ENCODE results near the gene SLC4A8.
A peak's percentile ranks its signal among the peaks of the same experiment; 100 is the strongest.

SLC4A8 gene

DNA sequence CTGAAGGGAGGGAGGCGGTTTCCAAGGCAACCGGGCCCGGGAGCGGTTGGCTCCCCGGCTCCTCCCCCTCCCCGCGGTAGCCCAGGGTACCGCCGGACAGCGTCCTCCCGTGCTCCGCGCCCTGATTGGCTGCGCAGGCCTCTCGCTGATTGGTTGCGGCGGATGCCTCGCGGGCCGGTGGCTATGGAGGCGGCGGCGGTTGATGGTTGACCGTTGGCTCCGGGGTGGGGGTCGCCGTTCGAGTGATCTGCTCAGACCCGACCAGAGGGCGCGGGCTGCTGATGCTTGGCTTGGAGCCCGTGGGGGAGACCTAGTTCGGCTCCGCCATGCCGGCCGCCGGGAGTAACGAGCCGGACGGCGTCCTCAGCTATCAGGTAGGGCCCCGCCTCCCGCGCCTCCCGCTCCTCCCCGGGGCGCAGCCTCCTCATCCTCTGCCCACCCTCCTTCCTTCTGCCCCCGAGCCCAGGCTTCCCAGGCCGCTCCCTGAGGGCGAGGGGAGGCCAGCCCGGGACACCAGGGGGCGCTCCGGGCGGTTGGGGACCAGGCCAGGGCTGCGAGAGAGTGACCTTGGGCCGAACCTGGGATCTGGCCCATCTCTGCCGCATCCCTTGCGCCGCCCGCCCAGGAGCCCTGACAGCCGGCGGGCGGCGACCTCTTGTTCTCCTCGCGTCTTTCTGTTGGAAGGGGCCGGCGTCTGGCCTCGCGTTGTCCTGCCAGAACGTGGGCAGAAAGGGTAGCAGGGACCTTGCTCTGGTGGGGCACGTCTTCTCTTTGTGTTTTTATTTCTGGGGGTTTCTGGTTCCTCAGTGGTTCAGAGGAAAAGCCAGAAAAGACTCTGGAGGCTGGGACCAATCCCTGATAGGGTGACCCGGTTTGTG is at the start of gene SLC4A8:
Gene SLC4A8, plus strand, starts transcription at position 170 of the 878 bp plus-strand sequence. Its CDS starts 157 bp downstream, at position 327.
- H3K4me3 ChIP-seq (ENCODE audit: low read depth in 1 of 2, low read length in 2 of 2), result peak within 1 kb of the TSS; percentile 26 to 72
- H3K27ac ChIP-seq (ENCODE audit: low read length), result no peak within 1 kb of the TSS
- H3K36me3 ChIP-seq (ENCODE audit: control insufficient read depth in 1 of 2, insufficient read depth in 2 of 2, low read length in 2 of 2), result no peaks in the 10 kb centered on the region
- H3K4me1 ChIP-seq (ENCODE audit: control insufficient read depth in 1 of 2, insufficient read depth in 2 of 2, low read length in 2 of 2), result peaks cover 0 to 7% of the 10 kb centered on the region in 2 donors
- no peaks in the 10 kb centered on the region for H3K27me3 ChIP-seq (ENCODE audit: low read depth, low read length)
- H3K9me3 ChIP-seq (ENCODE audit: control insufficient read depth in 1 of 2, low read length in 2 of 2), result no peaks in the 10 kb centered on the region

DNA sequence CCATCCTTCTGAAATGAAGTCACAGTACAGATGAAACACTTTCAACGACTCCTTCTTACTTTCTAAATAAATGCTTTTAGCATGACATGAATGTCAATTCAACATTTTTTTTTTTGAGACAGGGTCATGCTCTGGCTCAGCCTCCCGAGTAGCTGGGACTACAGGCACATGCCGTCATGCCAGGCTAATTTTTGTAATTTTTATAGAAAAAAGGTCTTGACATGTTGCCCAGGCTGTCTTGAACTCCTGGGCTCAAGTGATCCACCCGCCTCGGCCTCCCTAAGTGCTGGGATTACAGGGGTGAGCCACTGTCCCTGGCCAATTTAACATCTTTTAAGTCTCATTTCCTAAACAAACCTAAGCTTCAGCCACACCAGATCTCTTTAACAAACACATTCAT is 49.8 kb upstream of the SLC4A8 start:
- no peaks in the 10 kb centered on the region for H3K27me3 ChIP-seq (ENCODE audit: low read depth, low read length)
- H3K4me3 ChIP-seq (ENCODE audit: low read depth in 1 of 2, low read length in 2 of 2), result no peak overlapping the region
- H3K36me3 ChIP-seq (ENCODE audit: control insufficient read depth in 1 of 2, insufficient read depth in 2 of 2, low read length in 2 of 2), result peaks cover 0 to 7% of the 10 kb centered on the region in 2 donors
- H3K27ac ChIP-seq (ENCODE audit: low read length), result no peak overlapping the region
- H3K4me1 ChIP-seq (ENCODE audit: control insufficient read depth in 1 of 2, insufficient read depth in 2 of 2, low read length in 2 of 2), result no peaks in the 10 kb centered on the region
- H3K9me3 ChIP-seq (ENCODE audit: control insufficient read depth in 1 of 2, low read length in 2 of 2), result no peaks in the 10 kb centered on the region

DNA sequence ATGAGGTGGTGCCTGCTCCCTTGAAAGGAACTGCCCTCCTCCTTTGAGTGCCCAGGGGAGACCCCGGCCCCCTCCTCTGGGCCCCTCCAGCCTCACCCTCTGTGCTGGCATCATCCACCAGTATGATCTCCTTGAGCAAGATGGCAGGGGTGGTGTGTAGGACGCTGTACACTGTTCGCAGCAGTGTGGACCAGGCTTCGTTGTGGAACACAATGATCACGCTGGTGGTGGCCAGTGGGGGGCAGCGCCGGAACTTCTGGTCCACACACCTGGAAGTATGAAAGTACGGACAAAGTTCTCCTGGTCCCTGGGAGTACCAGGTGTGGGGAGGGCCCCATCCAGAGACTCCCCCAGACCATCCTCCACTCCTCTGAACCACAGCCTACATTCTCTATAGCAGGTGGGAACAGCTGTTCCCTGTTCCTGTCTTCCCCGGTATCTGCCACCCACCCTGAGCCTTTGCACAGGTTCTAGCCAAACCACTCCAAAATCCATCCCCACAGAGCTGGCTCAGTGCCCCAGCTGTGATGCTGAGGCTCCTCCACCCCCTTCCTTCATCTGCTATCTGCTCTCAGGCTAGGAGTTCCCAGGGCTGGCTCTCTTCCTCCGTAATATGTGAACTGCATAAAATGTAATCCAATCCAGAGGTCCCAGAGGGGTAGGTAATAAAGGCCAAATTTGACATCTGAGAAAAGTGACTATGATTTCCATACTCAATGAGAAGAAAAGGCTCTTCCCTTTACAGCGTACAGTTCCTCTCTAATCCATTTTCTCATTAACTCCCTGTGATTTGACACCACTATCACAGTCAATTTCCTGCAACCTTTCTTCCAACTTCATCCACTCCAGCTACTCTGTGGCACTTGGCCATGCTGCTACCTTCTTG is 47.3 kb upstream of the SLC4A8 start:
- H3K9me3 ChIP-seq (ENCODE audit: control insufficient read depth in 1 of 2, low read length in 2 of 2), result no peaks in the 10 kb centered on the region
- H3K27me3 ChIP-seq (ENCODE audit: low read depth, low read length), result no peaks in the 10 kb centered on the region
- no peak overlapping the region for H3K27ac ChIP-seq (ENCODE audit: low read length)
- peaks cover 0 to 7% of the 10 kb centered on the region in 2 donors for H3K36me3 ChIP-seq (ENCODE audit: control insufficient read depth in 1 of 2, insufficient read depth in 2 of 2, low read length in 2 of 2)
- H3K4me3 ChIP-seq (ENCODE audit: low read depth in 1 of 2, low read length in 2 of 2), result no peak overlapping the region
- H3K4me1 ChIP-seq (ENCODE audit: control insufficient read depth in 1 of 2, insufficient read depth in 2 of 2, low read length in 2 of 2), result no peaks in the 10 kb centered on the region

DNA sequence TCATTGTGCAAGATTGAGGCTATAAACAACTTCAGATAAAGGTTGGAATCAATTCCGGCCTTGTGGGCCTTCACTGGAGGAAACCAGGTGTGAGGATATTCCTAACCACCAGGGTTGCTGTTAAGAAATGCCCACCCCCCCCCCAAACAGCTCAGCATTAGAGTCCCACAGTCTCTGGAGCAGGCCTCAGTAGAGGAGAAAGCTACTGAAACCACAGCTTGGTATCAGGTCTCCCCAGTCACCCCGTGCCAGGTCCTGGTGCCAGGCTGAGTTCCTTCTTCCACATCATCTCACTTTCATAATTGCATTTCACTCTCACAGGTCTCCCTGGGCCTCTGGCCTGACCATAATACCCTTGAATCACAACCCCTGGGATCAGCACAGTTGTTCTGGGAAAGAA is 45.9 kb upstream of the SLC4A8 start:
- peaks cover 0 to 7% of the 10 kb centered on the region in 2 donors for H3K36me3 ChIP-seq (ENCODE audit: control insufficient read depth in 1 of 2, insufficient read depth in 2 of 2, low read length in 2 of 2)
- H3K27ac ChIP-seq (ENCODE audit: low read length), result no peak overlapping the region
- H3K27me3 ChIP-seq (ENCODE audit: low read depth, low read length), result no peaks in the 10 kb centered on the region
- no peaks in the 10 kb centered on the region for H3K9me3 ChIP-seq (ENCODE audit: control insufficient read depth in 1 of 2, low read length in 2 of 2)
- H3K4me1 ChIP-seq (ENCODE audit: control insufficient read depth in 1 of 2, insufficient read depth in 2 of 2, low read length in 2 of 2), result no peaks in the 10 kb centered on the region
- no peak overlapping the region for H3K4me3 ChIP-seq (ENCODE audit: low read depth in 1 of 2, low read length in 2 of 2)

DNA sequence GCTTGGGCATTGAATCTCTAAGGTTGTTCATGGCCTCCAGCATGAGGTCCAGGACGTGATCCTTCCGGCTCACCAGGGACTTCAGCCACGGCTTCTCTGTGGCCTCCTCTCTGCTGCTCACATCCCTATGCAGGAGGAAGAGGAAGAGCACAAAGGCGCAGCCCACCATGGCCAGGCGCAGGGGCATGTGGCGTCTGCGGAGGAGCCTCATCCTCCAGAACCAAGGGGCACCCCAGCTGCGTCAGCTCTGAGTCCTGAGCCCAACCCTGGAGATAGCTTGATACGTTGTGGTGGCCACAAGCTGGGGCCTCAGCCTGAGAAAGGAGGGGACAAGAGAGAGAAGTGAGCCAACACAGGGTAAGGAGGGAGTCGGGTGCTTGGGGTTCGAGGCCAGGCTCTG is 45.1 kb upstream of the SLC4A8 start:
- Histone ChIP-seq H3K27ac (ENCODE audit: low read length) (no peak overlapping the region), H3K9me3 (ENCODE audit: control insufficient read depth in 1 of 2, low read length in 2 of 2) (no peaks in the 10 kb centered on the region), H3K4me1 (ENCODE audit: control insufficient read depth in 1 of 2, insufficient read depth in 2 of 2, low read length in 2 of 2) (no peaks in the 10 kb centered on the region), H3K36me3 (ENCODE audit: control insufficient read depth in 1 of 2, insufficient read depth in 2 of 2, low read length in 2 of 2) (peaks cover 0 to 7% of the 10 kb centered on the region in 2 donors), H3K27me3 (ENCODE audit: low read depth, low read length) (no peaks in the 10 kb centered on the region), H3K4me3 (ENCODE audit: low read depth in 1 of 2, low read length in 2 of 2) (no peak overlapping the region)

DNA sequence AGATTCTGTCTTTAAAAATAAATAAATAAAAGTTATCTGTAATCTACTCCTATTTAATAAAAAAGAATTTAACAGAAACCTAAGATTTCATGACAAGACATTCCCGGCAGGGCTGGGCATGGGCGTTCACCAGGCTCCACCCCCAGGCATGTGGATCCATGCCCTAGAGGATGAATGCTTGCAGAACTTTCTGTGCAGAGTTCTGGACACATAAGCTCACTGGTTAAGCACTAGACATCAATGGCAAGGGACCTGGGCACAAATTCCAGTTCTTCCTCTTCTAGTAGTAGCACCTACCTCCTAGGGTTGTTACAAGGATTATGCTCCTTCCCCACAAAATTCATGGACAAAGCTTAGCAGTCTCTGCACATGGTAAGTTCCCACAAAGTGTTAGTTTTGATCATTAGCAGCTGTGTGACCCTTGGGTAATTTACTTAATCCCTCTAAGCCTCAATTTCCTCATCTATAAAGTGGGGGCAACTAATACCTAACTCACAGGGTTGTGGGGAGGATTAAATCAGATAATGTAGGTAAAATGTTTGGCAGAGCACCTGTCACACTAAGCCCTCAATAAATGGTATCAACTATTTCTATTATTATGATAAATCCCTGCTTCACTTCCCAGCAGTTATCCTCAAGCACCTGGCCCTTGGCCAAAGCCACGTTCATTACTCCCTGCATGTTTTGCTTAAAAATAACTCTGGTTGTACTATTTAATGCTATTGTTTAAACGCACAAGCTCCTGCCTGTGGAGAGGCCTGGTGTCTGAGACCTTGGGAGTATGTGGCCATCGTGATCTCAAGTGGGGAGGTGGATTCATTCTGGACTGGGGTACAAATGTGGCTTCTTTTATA is 43.2 kb upstream of the SLC4A8 start:
- no peak overlapping the region for H3K4me3 ChIP-seq (ENCODE audit: low read depth in 1 of 2, low read length in 2 of 2)
- H3K27me3 ChIP-seq (ENCODE audit: low read depth, low read length), result no peaks in the 10 kb centered on the region
- H3K4me1 ChIP-seq (ENCODE audit: control insufficient read depth in 1 of 2, insufficient read depth in 2 of 2, low read length in 2 of 2), result no peaks in the 10 kb centered on the region
- no peaks in the 10 kb centered on the region for H3K9me3 ChIP-seq (ENCODE audit: control insufficient read depth in 1 of 2, low read length in 2 of 2)
- peaks cover 0 to 7% of the 10 kb centered on the region in 2 donors for H3K36me3 ChIP-seq (ENCODE audit: control insufficient read depth in 1 of 2, insufficient read depth in 2 of 2, low read length in 2 of 2)
- H3K27ac ChIP-seq (ENCODE audit: low read length), result no peak overlapping the region

DNA sequence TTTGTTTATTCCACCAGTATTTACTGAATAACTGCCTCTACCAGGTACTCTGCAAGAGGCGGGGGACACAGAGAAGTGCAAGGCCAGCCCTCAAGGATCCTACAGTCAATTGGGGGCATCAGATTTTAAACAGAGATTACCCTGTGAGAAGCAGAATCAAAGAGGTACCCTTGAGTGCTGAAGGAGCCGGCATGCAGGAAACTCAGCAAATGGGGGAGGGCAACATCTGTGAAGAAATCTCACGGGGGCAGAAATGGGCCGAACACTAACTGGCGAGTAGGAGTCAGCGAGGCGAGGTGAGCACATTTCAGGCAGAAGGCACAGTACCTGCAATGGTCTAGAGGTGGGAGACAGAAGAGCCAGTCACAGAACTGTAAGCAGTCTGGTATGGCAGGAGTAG is 42.5 kb upstream of the SLC4A8 start:
- H3K27ac ChIP-seq (ENCODE audit: low read length), result no peak overlapping the region
- H3K9me3 ChIP-seq (ENCODE audit: control insufficient read depth in 1 of 2, low read length in 2 of 2), result no peaks in the 10 kb centered on the region
- H3K36me3 ChIP-seq (ENCODE audit: control insufficient read depth in 1 of 2, insufficient read depth in 2 of 2, low read length in 2 of 2), result peaks cover 0 to 7% of the 10 kb centered on the region in 2 donors
- no peak overlapping the region for H3K4me3 ChIP-seq (ENCODE audit: low read depth in 1 of 2, low read length in 2 of 2)
- no peaks in the 10 kb centered on the region for H3K4me1 ChIP-seq (ENCODE audit: control insufficient read depth in 1 of 2, insufficient read depth in 2 of 2, low read length in 2 of 2)
- H3K27me3 ChIP-seq (ENCODE audit: low read depth, low read length), result no peaks in the 10 kb centered on the region

DNA sequence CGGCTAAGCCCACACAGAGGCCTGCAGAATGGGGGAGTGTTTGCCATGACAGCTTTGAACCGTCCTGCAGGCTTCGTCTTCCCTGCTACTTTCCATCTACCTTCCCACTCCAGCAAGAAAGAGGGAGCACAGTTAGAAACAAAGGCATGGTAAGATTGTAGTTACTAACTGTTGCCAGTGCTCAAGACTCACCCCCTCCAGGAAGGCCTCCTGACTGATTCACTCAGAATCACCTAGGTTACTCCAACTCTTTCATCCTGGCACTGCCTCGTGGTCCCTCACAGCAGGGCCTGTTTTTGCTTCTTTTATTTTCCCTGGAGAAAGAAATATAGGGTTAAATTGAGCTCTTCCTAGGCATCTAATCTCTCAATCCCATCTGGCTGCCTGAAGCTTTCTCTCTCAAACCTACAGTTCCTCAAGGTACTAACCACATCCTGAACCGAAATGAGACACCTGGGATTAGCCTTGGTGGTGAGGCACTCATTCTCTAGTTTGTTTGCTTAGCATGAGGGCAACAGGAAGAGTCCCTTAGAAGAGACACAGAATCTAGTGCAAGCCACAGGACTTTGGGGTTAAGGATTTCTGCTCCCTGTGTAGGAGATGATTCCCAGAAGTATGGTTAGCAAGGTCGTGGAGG is 41.2 kb upstream of the SLC4A8 start:
- H3K27me3 ChIP-seq (ENCODE audit: low read depth, low read length), result no peaks in the 10 kb centered on the region
- H3K4me3 ChIP-seq (ENCODE audit: low read depth in 1 of 2, low read length in 2 of 2), result no peak overlapping the region
- no peaks in the 10 kb centered on the region for H3K4me1 ChIP-seq (ENCODE audit: control insufficient read depth in 1 of 2, insufficient read depth in 2 of 2, low read length in 2 of 2)
- no peaks in the 10 kb centered on the region for H3K9me3 ChIP-seq (ENCODE audit: control insufficient read depth in 1 of 2, low read length in 2 of 2)
- H3K27ac ChIP-seq (ENCODE audit: low read length), result no peak overlapping the region
- no peaks in the 10 kb centered on the region for H3K36me3 ChIP-seq (ENCODE audit: control insufficient read depth in 1 of 2, insufficient read depth in 2 of 2, low read length in 2 of 2)

DNA sequence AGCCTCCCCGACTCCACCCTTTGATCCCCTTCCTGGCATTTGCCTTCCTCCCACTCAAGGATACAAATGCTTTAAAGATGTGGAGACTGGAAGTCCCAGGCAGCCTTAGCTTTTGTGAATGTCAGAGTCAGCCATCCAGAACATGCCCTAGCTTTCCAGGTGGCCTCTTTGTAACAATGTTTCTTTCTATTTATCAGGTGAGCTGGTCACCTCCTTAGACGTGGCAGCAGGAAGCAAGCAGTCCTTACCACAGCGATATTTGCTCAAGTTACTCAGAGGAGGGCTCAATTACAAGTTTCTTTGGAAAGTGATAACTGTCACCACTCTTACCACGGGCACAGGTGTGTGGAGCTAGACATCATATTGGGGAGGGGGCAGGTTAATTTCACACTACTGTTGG is 38.3 kb upstream of the SLC4A8 start:
- Histone ChIP-seq H3K36me3 (ENCODE audit: control insufficient read depth in 1 of 2, insufficient read depth in 2 of 2, low read length in 2 of 2) (no peaks in the 10 kb centered on the region), H3K4me3 (ENCODE audit: low read depth in 1 of 2, low read length in 2 of 2) (no peak overlapping the region), H3K27ac (ENCODE audit: low read length) (no peak overlapping the region), H3K4me1 (ENCODE audit: control insufficient read depth in 1 of 2, insufficient read depth in 2 of 2, low read length in 2 of 2) (peaks cover 0 to 6% of the 10 kb centered on the region in 2 donors), H3K9me3 (ENCODE audit: control insufficient read depth in 1 of 2, low read length in 2 of 2) (no peaks in the 10 kb centered on the region), H3K27me3 (ENCODE audit: low read depth, low read length) (no peaks in the 10 kb centered on the region)

DNA sequence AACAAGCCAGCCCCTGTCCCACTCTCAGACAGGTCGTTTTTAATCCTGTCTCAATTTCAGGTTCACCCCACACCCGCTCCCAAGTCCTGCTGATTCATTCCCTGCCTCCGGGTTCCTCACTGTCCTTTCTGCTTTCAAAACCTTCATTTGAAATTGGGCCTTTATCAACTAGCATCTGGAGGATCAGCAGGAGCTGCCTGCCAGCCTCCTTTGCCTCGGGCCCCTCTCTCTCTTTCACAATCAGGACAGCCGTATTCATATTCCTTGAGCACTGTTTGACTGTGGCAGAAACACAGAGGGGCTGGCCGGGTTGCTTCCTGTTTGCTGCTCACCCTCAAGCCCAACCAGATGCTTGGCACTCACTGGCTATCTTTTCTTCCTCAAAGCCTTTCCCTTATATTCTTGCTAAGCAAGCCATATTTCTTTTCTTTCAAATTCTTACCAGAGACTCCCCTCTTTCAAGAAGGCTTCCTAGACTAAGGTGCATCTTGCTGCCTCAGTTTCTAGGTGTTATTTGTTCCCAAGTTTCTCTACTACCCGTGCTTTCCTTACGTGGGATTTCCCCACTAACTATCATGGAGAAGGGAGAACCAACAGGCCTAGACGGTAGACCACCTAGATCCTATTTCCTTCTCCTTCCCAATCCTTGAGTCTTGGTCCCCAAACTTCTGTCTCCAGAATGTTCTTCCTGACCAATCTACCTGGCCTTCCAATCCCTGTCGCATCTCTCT is 36.4 kb upstream of the SLC4A8 start:
- no peak overlapping the region for H3K27ac ChIP-seq (ENCODE audit: low read length)
- peaks cover 0 to 13% of the 10 kb centered on the region in 2 donors for H3K4me1 ChIP-seq (ENCODE audit: control insufficient read depth in 1 of 2, insufficient read depth in 2 of 2, low read length in 2 of 2)
- H3K9me3 ChIP-seq (ENCODE audit: control insufficient read depth in 1 of 2, low read length in 2 of 2), result no peaks in the 10 kb centered on the region

More for the DNA sequence above, 36.4 kb upstream of the SLC4A8 start:
- H3K4me3 ChIP-seq (ENCODE audit: low read depth in 1 of 2, low read length in 2 of 2), result no peak overlapping the region
- H3K27me3 ChIP-seq (ENCODE audit: low read depth, low read length), result no peaks in the 10 kb centered on the region
- H3K36me3 ChIP-seq (ENCODE audit: control insufficient read depth in 1 of 2, insufficient read depth in 2 of 2, low read length in 2 of 2), result no peaks in the 10 kb centered on the region

Measured in muscle layer of duodenum (tissue), 2 donors.